GM04503 (cell line): ENCODE measurements around the gene NFASC.

Source experiments
- DNase-seq: peaks from one replicate; pipeline ENCODE4 v3.0.0-alpha.2; 2012; ENCODE audit warnings: low read depth

The NFASC gene

DNA sequence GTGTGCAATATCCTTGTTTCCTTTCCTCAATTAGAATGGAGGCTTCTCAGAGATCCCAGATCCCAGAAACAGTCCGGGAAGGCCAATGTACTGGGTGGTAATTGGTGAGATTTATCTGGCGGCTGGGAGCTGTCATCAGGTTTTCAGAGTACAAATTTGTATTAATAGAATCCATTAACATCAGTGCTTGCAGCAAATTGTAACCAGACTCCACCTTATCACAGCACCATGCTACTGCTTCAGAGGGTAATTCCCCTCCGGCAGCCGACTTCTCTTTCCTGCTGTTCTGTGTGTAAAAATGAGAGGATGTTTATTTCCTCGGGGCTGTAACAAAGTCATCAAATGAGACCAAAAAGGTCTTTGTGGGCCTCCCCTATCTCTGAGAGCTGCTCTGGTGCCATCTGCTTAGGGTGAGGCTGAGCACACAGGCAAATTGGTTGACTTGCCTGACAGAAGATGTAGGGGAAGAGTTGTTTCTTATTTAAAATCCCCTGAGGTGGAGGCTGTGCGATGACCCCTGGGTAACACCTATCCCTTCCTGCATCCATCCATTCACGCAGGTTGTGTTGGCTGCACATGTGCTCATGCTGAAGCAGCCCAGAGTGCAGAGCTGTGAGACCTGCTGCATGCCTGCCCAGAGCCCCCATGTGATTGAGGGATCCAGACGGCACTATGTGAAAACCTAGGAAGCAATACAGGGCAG lies 19.2 kb downstream of the NFASC start:
- no peak for DNase-seq

GRCh38 chr1:204891860-204892259 lies 21.2 kb downstream of the NFASC start:
- no peak for DNase-seq

DNA sequence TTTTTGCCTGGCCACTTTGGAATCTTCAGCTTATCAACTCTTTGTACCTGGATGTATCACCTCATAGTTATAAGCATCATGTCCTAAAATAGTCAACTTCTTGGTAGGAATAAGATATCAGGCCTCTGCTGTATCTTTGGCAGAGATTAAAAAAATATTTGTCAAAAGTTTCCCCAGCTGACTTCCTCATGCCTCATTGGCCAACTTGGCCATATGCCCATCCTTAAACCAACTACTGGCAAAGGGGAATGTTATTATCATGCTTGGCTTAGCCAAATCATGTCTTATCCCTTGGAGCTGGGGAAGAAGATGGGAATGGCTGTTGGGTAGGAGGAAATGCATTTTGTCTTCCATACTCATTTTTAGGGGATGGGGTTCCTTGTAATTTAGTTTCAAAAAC lies 23.4 kb downstream of the NFASC start:
- no peak for DNase-seq

DNA sequence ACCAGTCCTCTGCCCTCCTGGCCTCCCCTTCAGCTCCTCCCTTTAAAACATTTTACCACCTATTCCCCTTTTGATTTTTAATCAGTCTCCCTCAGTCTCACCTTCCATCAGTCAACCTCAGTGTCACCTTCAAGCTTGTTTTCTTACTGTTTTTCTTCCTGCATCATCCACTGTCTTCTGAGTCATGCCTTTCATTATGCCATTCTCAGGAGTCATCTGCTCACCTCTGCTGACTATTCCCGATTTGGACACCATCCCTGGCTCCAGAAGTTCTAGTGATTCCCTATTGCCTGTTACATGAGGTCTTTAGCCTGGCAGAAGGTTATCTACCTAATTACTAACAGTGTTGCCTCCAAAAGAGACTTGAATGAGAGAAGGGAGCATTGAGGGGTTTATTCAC lies 23.9 kb downstream of the NFASC start:
- no peak for DNase-seq

- DNase-seq, result no peak
Observed at GRCh38 chr1:204896023-204896422, 25.4 kb downstream of the NFASC start.

- no peak for DNase-seq
Observed at GRCh38 chr1:204896787-204897469, 26.3 kb downstream of the NFASC start.

DNA sequence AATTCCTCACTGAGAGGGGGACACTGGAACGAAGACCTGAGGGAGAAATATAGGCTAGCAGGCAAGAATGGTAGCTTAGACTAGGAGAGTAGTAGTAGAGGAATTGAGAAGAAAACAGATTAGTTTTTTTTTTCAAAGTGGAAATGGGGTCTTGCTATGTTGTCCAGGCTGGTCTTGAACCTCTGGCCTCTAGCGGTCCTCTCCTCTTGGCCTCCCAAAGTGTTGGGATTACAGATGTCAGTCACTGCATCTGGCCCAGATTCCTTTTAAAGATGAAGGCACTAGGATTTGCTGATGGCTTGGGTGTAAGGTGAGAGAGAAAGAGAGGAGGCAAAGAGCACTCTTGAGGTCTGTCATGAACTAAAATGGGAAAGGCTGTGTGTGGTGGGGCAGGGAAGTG lies 30.1 kb downstream of the NFASC start:
- DNase-seq, result no peak

DNA sequence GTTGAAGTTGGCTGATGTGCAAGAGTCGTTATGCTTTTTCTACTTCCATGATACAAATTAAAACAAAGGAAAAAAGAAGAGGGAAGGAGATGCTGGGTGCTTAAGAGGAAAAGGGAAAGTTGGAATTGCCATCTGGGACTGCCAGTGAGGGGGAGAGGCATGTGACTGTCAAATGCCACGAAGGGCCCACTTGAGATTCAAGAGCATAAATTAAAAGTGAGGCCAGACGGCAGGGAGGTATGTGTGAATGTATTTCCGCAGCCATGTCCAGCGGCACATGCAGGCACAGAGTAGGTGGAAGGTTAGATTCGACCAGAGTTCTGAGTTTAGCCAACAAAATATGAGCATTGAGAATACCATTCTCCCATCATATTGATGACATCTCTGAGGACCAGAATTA lies 32.0 kb downstream of the NFASC start:
- DNase-seq, result no peak

GRCh38 chr1:204904228-204904810 lies 33.7 kb downstream of the NFASC start:
- DNase-seq, result no peak

- DNase-seq, result no peak
Observed at GRCh38 chr1:204909109-204909508, 38.4 kb downstream of the NFASC start.

DNA sequence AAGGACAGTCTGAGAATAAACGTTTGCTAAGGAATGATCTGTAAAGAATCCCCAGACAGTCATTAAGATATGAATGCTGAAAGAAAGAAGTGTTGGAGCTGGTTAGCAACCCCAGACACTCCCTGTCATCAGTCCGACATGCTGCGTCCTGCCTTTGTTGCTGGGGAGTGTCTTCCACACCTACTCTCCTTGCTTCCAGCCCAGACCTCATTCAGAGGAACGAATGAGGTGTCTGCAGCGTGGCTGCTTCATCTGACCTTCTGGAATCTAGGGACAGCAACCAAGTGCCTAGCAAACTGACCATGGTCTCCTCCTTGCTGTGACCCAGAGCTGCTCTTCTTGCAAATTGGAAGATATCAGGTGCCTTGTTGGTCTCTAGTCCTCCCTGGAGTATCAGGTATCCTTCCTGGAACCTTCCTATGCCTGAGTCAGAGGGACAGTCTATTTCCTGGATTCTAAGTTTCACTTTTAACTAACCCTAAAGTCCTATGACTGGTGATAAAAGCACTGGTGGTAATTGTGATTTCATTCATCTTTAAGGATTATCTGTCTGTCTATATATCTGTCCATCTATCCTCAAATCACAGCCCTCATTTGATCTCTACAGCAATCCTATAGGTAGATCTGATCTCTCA lies 45.3 kb downstream of the NFASC start:
- no peak for DNase-seq

DNA sequence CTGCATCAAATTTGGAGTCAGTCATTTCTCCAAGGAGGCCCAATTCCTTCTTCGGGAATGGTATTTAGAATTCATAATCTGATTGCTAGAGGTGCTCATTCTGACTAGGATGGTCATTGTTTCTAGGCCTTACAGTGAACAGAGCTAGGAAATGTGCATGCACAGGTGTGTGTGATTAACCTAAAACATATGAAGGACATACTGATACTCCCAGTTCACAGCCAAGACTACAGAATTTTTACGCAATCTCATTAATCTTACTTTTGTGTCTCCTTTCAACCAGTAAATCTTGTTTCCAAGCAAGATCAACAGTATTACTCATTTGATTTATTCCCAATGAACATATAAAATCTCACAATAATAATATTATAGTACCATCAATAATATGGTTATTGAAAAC lies 47.1 kb downstream of the NFASC start:
- no peak for DNase-seq

DNA sequence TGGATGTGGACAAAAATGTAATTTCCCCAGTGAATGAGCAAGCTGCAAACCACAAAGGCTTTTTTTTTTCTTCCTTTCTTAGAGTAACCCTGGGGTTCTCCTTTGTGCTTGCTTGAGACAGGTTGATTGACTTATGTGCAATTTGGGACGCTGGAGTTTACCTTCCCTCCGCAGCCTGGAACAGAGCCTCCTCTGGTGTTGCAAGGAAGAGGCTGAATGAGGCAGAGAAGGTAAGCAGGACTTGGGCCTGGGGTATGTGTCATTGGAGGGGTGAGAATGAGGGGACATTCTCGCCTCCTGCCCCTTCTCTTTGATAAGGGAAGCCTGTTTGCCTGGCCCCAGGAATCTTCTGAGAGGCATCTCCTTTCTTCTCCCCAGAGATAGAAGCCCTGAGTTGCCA lies 49.8 kb downstream of the NFASC start:
- DNase-seq, result no peak

- DNase-seq, result no peak
Observed at GRCh38 chr1:204920967-204921366, 50.3 kb downstream of the NFASC start.

GRCh38 chr1:204921855-204922516 lies 51.3 kb downstream of the NFASC start:
- DNase-seq, result no peak

- no peak for DNase-seq
Observed at GRCh38 chr1:204923201-204923600, 52.5 kb downstream of the NFASC start.

DNA sequence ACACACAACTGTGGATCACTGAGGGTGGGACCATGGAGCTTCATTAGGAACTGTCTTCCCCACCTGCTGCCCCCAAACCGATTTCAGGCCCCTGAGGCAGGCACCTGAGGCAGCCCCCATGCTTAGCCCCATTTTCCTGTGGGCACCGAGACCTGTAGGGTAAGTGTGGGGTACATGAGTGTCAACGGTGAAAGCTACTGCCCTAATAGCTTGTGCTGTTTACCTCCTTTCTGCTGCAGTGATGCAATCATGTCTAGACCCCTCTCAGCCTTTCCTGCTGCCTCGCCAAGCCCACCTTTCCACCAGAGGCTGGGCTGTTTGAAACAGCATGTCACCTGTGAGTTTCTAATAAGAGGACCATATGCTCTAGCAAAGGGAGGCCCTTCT lies 53.0 kb downstream of the NFASC start:
- DNase-seq, result no peak

GRCh38 chr1:204924013-204924759 lies 53.5 kb downstream of the NFASC start:
- no peak for DNase-seq

DNA sequence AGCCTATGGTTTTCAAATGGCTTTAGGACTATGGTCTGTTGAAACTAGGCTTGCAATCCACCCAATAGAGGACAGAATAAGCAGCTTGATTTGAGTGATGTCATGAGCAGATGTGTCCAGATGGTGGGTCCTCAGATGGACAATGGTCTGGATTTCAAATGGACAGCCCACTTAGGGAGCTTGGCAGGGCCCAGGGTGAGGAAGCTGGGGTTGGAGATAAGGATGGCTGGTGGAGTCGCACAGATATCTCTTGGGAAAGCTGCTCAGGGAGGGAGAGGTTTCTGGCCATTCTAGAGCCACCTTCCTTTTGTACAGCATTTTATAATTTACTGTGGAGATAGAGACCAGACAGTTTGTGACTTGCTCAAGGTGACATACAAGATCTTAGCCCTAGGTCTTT lies 55.0 kb downstream of the NFASC start:
- no peak for DNase-seq

- no peak for DNase-seq
Observed at GRCh38 chr1:204927673-204928641, 57.3 kb downstream of the NFASC start.
